ENCODE data around the gene SPHKAP.

DNA sequence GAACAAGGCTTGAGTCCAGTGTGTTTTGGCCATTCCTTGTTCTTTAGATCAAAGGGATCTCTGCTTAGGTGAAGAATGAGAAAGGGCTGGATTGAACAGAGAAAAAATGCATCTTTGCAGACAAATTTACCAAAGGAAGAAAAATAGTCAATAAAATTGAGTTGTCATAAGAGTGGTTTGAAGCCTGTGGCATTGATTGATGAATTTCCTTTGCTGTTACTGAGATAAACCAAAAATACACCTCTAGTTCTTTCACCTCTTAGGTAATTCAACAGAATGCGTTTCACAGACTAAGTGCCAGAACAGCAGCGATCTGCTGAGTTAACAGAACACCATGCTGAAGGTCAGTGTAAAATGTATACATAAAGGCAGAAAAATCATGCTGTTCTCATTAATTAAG is 96.8 kb downstream of the SPHKAP start:
- TF ChIP-seq GABPA (IDR thresholded peaks at IDR 0.05; ENCODE audit: low read depth, low read length) (no peak), GABPA (CRISPR knock-in tag; IDR thresholded peaks at IDR 0.05; ENCODE audit: low read depth) (no peak), MAZ (IDR thresholded peaks at IDR 0.05; ENCODE audit: borderline replicate concordance, low read depth, low read length) (no peak), MAZ (CRISPR knock-in tag; IDR thresholded peaks at IDR 0.05; ENCODE audit: low read depth) (no peak), ZBTB7A (CRISPR knock-in tag; IDR thresholded peaks at IDR 0.05) (no peak), SIN3A (IDR thresholded peaks at IDR 0.05; ENCODE audit: borderline replicate concordance, low read depth, low read length) (no peak), HNF4A (CRISPR knock-in tag; IDR thresholded peaks at IDR 0.05) (no peak), ZSCAN30 (CRISPR knock-in tag; IDR thresholded peaks at IDR 0.05) (no peak), REXO4 (CRISPR knock-in tag; IDR thresholded peaks at IDR 0.05; ENCODE audit: borderline replicate concordance) (no peak), NFYB (CRISPR knock-in tag; IDR thresholded peaks at IDR 0.05) (no peak), KAT7 (CRISPR knock-in tag; IDR thresholded peaks at IDR 0.05; ENCODE audit: borderline replicate concordance) (no peak), ARID2 (CRISPR knock-in tag; IDR thresholded peaks at IDR 0.05; ENCODE audit: borderline replicate concordance) (no peak)
- TF ChIP-seq, protein P1, sequence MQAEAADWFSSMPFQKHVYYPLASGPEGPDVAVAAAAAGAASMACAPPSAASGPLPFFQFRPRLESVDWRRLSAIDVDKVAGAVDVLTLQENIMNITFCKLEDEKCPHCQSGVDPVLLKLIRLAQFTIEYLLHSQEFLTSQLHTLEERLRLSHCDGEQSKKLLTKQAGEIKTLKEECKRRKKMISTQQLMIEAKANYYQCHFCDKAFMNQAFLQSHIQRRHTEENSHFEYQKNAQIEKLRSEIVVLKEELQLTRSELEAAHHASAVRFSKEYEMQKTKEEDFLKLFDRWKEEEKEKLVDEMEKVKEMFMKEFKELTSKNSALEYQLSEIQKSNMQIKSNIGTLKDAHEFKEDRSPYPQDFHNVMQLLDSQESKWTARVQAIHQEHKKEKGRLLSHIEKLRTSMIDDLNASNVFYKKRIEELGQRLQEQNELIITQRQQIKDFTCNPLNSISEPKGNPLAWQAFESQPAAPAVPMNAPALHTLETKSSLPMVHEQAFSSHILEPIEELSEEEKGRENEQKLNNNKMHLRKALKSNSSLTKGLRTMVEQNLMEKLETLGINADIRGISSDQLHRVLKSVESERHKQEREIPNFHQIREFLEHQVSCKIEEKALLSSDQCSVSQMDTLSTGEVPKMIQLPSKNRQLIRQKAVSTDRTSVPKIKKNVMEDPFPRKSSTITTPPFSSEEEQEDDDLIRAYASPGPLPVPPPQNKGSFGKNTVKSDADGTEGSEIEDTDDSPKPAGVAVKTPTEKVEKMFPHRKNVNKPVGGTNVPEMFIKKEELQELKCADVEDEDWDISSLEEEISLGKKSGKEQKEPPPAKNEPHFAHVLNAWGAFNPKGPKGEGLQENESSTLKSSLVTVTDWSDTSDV (CRISPR knock-in tag; IDR thresholded peaks at IDR 0.05) = no peak
- TF ChIP-seq, protein P2, sequence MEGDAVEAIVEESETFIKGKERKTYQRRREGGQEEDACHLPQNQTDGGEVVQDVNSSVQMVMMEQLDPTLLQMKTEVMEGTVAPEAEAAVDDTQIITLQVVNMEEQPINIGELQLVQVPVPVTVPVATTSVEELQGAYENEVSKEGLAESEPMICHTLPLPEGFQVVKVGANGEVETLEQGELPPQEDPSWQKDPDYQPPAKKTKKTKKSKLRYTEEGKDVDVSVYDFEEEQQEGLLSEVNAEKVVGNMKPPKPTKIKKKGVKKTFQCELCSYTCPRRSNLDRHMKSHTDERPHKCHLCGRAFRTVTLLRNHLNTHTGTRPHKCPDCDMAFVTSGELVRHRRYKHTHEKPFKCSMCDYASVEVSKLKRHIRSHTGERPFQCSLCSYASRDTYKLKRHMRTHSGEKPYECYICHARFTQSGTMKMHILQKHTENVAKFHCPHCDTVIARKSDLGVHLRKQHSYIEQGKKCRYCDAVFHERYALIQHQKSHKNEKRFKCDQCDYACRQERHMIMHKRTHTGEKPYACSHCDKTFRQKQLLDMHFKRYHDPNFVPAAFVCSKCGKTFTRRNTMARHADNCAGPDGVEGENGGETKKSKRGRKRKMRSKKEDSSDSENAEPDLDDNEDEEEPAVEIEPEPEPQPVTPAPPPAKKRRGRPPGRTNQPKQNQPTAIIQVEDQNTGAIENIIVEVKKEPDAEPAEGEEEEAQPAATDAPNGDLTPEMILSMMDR (CRISPR knock-in tag; IDR thresholded peaks at IDR 0.05) = no peak
- TF ChIP-seq, protein P3, sequence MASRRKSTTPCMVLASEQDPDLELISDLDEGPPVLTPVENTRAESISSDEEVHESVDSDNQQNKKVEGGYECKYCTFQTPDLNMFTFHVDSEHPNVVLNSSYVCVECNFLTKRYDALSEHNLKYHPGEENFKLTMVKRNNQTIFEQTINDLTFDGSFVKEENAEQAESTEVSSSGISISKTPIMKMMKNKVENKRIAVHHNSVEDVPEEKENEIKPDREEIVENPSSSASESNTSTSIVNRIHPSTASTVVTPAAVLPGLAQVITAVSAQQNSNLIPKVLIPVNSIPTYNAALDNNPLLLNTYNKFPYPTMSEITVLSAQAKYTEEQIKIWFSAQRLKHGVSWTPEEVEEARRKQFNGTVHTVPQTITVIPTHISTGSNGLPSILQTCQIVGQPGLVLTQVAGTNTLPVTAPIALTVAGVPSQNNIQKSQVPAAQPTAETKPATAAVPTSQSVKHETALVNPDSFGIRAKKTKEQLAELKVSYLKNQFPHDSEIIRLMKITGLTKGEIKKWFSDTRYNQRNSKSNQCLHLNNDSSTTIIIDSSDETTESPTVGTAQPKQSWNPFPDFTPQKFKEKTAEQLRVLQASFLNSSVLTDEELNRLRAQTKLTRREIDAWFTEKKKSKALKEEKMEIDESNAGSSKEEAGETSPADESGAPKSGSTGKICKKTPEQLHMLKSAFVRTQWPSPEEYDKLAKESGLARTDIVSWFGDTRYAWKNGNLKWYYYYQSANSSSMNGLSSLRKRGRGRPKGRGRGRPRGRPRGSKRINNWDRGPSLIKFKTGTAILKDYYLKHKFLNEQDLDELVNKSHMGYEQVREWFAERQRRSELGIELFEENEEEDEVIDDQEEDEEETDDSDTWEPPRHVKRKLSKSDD (CRISPR knock-in tag; IDR thresholded peaks at IDR 0.05; ENCODE audit: low read depth) = no peak
